Gastroesophageal sphincter (tissue), 4 donors: Measurements from ENCODE around the gene MYO9B. TPM values are rescaled to one million over a fixed set of nuclear protein-coding genes. Genes with fewer than 3 reads are reported as not detected.

ENCODE experiments used
- ATAC-seq: fragments of 150-250 bp; one replicate; pipeline ENCODE4 v1.9.1; 2016; ENCODE audit warnings: mild to moderate bottlenecking, moderate library complexity
- H3K27ac ChIP-seq, 4 donors: fragments of 200-600 bp; sonication (generic) in 3 of 4; 1 replicate in 3 of 4; 2 replicates in 1 of 4; pipeline ENCODE4 v1.5.1; 2016 to 2019
- H3K27me3 ChIP-seq: fragments of 200-600 bp; sonication (generic); one replicate; pipeline ENCODE4 v1.5.1; 2019
- H3K36me3 ChIP-seq, 2 donors: fragments of 200-600 bp; sonication (generic); one replicate each; pipeline ENCODE4 v1.5.1; 2019; ENCODE audit warnings: control low read depth in 1 of 2
- H3K4me1 ChIP-seq, 3 donors: fragments of 200-600 bp; sonication (generic); 1 replicate in 2 of 3; 2 replicates in 1 of 3; pipeline ENCODE4 v1.5.1; 2016 to 2019; ENCODE audit warnings: control low read depth in 2 of 3
- H3K4me3 ChIP-seq, 2 donors: fragments of 200-600 bp; sonication (generic); one replicate each; pipeline ENCODE4 v1.5.1; 2019; ENCODE audit warnings: mild to moderate bottlenecking in 1 of 2, moderate library complexity in 1 of 2
- H3K9me3 ChIP-seq, 3 donors: fragments of 200-600 bp; sonication (generic); one replicate each; pipeline ENCODE4 v1.5.1; 2017 to 2019; ENCODE audit warnings: control low read depth in 2 of 3
- EP300 ChIP-seq: sonication (generic); formaldehyde crosslinking; IDR thresholded peaks from one replicate; pipeline ENCODE4 v1.6.1; 2017; ENCODE audit warnings: antibody characterized with exemption, mild to moderate bottlenecking
- POLR2A ChIP-seq, 2 donors: fragments of 450-650 bp; IDR thresholded peaks; one replicate each; pipeline ENCODE4 v1.6.1; 2017; ENCODE audit warnings: antibody characterized with exemption in 2 of 2, mild to moderate bottlenecking in 2 of 2, moderate library complexity in 1 of 2
- POLR2AphosphoS5 ChIP-seq: sonication (generic); formaldehyde crosslinking; IDR thresholded peaks from one replicate; pipeline ENCODE4 v1.6.1; 2017; ENCODE audit warnings: antibody characterized with exemption
- WGBS, 2 donors: methylation state at CpG; one replicate each; pipeline ENCODE4 v1.1.5; 2018; ENCODE audit warnings: low coverage in 1 of 2; 5-methylcytosine and 5-hydroxymethylcytosine counted together
- total RNA-seq, 4 donors: library from RNA; depleted of rRNA; stranded (reverse); fragments of >200 nt; gene quantifications; one replicate each; pipeline ENCODE4 v1.1.0, GENCODE V29; 2016
- TF ChIP-seq, protein P1 (sequence below), 4 experiments: fragments of 200-600 bp in 2 of 4; fragments of 450-650 bp in 2 of 4; sonication (generic) in 1 of 4; IDR thresholded peaks; one replicate each; pipeline ENCODE4 v1.5.1; 2017 to 2019; ENCODE audit warnings: antibody characterized with exemption in 4 of 4, mild to moderate bottlenecking in 2 of 4, moderate library complexity in 2 of 4

The MYO9B gene
- total RNA-seq, 4 donors from 2014 or later, result 38.1 to 77.7 (median 66.2) TPM

DNA sequence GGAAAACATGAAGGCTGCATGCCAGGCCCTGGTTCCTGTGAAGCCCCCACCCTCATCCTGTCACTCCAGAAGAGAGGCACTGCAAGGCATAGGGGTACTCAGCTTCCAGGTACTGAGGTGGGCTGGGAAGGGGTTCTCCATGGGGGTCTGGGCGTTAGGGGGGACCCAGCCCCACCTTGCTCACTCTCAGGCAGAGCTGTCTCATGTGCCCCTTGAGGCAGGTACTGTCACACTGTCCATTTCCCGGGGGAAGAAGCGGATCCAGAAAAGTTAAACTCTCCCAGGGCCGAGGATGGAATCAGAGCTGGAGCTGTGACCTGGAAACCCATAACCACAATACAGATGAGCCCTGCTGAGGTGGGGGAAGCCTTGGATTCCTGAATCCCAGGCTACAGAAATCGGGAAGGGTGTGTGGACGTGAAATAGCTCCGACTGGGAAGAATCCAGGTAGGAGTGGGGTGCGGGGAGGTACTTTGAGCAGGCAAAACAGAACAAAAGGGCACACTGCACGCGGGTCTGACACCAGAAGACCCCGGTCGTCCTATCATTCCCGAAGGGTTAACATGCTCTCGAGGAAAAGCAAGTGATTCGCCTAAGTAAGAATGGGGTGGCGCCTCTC is 139.0 kb downstream of the MYO9B start:
- Histone ChIP-seq H3K36me3 (peaks cover 0 to 72% of the 10 kb centered on the region in 2 donors), H3K4me3 (peak overlapping the region; percentile 48 to 79), H3K27ac (peak overlapping the region; percentile 48 to 95 (median 92)), H3K27me3 (no peaks in the 10 kb centered on the region), H3K4me1 (peaks cover 0 to 21% (median 10%) of the 10 kb centered on the region in 3 donors), H3K9me3 (no peaks in the 10 kb centered on the region)
- TF ChIP-seq, protein P1, sequence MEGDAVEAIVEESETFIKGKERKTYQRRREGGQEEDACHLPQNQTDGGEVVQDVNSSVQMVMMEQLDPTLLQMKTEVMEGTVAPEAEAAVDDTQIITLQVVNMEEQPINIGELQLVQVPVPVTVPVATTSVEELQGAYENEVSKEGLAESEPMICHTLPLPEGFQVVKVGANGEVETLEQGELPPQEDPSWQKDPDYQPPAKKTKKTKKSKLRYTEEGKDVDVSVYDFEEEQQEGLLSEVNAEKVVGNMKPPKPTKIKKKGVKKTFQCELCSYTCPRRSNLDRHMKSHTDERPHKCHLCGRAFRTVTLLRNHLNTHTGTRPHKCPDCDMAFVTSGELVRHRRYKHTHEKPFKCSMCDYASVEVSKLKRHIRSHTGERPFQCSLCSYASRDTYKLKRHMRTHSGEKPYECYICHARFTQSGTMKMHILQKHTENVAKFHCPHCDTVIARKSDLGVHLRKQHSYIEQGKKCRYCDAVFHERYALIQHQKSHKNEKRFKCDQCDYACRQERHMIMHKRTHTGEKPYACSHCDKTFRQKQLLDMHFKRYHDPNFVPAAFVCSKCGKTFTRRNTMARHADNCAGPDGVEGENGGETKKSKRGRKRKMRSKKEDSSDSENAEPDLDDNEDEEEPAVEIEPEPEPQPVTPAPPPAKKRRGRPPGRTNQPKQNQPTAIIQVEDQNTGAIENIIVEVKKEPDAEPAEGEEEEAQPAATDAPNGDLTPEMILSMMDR (IDR thresholded peaks at IDR 0.05), result no peak
- no peak for TF ChIP-seq POLR2A (IDR thresholded peaks at IDR 0.05)
- TF ChIP-seq POLR2AphosphoS5, result no peak
- TF ChIP-seq EP300, result no peak
- WGBS, 2 donors, result 3 to 21% methylated on average over 5 to 13 of the region's 16 CpGs
- no peak for ATAC-seq

DNA sequence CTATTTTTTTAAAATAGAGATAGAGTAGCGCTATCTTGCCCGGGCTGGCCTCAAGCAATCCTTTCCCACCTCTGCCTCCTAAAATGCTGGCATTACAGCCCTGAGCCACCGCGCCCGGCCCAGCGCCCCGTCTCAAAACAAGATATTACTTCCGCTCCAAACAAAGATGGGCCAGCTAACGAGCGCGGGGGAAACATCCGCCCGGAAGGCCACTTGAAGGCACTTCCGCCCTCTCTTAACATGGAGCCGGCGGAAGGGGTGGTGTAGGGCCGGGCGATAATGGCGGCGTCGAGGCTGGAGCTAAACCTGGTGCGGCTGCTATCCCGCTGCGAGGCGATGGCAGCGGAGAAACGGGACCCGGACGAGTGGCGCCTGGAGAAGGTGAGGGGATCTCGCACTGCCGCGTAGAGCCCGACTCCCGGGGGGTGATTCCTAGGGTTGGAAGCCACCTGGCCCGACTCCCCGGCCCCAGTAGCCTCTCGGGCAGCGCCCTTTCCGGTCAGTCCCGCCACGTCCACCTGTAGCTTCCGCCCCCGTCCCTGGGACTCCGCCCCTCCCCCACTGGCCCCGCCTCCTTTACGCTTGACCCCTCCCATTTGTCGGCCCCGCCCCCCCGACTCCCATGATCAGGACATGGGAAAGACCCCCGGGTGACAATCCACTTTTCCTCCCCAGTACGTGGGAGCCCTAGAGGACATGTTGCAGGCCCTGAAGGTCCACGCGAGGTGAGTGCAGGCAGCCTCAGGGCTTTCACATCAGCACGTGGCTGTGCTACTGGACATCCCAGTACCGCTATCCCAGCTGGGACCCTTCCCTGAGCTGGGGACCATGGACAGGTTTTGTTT is 139.8 kb downstream of the MYO9B start, which contains the start of gene USE1:
USE1 (plus strand) TSS at position 231 of the 845 bp plus-strand sequence; CDS start at position 280, 49 bp downstream.
- H3K27me3 ChIP-seq, result no peaks in the 10 kb centered on the region
- peaks cover 0 to 21% (median 13%) of the 10 kb centered on the region in 3 donors for H3K4me1 ChIP-seq
- ATAC-seq, result peak; percentile 97
- H3K36me3 ChIP-seq, result peaks cover 0 to 66% of the 10 kb centered on the region in 2 donors
- peak within 1 kb of the TSS; percentile 48 to 95 (median 92) for H3K27ac ChIP-seq
- H3K4me3 ChIP-seq, result peak within 1 kb of the TSS; percentile 48 to 79
- TF ChIP-seq, protein P1 (IDR thresholded peaks at IDR 0.05), result no peak
- TF ChIP-seq POLR2AphosphoS5 (peak; percentile 77), POLR2A (IDR thresholded peaks at IDR 0.05) (peak; percentile 31 to 53), EP300 (no peak)
- 0% methylated on average over 1 to 2 of the region's 56 CpGs for WGBS, 2 donors
- no peaks in the 10 kb centered on the region for H3K9me3 ChIP-seq

DNA sequence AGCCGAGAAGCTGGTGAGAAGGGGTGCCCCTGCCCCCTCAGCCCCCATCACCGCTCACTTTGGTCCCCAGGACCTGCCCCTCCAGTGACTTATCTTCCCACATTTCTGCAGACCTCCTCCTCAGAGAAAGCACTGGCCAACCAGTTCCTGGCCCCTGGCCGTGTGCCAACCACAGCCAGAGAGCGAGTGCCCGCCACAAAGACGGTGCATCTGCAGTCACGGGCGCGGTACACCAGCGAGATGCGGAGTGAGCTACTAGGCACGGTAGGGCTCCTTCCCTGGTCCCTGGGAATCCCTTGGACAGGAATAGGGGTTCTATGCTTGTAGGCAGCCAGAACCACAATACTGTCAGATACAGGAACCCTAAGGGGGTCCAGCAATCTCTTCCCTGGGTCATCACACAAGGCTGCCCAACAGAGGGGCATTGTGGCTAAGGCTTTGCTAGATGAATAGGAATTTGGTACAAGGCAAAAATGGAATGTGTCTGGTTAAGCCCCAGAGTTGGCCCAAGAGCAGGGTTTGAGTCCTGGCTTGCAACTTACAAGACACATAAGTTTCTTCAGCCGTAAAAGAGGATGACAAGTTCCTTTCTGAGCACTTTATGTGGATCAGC is 140.6 kb downstream of the MYO9B start:
- TF ChIP-seq, protein P1 (IDR thresholded peaks at IDR 0.05), result no peak
- TF ChIP-seq EP300 (no peak), POLR2A (IDR thresholded peaks at IDR 0.05) (no peak), POLR2AphosphoS5 (no peak)
- Histone ChIP-seq H3K27me3 (no peaks in the 10 kb centered on the region), H3K36me3 (peaks cover 0 to 58% of the 10 kb centered on the region in 2 donors), H3K4me3 (peak overlapping the region in 1 of 2 donors; percentile 79), H3K4me1 (peaks cover 0 to 21% (median 14%) of the 10 kb centered on the region in 3 donors), H3K27ac (peak overlapping the region in 3 of 4 donors; percentile 92 to 95 (median 93)), H3K9me3 (no peaks in the 10 kb centered on the region)
- no peak for ATAC-seq
- 100% methylated on average over 1 of the region's 13 CpGs for WGBS, 2 donors

DNA sequence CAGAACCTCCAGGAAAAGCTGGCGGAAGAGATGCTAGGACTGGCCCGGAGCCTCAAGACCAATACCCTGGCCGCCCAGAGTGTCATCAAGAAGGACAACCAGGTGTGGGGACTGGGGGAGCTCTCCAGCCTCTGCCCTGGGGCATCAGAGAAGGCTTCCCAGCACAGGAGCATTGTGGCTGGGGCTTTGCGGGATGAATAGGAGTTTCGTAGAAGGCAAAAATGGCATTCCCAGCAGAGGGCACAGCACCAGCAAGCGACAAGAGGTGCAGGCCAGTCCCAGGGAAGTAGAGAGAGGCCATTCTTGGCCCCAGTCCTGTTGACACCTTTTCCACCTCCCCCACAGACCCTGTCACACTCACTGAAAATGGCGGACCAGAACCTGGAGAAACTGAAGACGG is 143.7 kb downstream of the MYO9B start:
- no peak for ATAC-seq
- WGBS, 2 donors, result 89% methylated on average over 4 of the region's 8 CpGs; no CpG with 5 or more reads in 1 of the 2 donors
- no peak overlapping the region for H3K27ac ChIP-seq
- H3K27me3 ChIP-seq, result no peaks in the 10 kb centered on the region
- H3K36me3 ChIP-seq, result peaks cover 0 to 33% of the 10 kb centered on the region in 2 donors
- no peaks in the 10 kb centered on the region for H3K9me3 ChIP-seq
- TF ChIP-seq POLR2A (IDR thresholded peaks at IDR 0.05) (no peak), POLR2AphosphoS5 (no peak), EP300 (no peak)
- TF ChIP-seq, protein P1 (IDR thresholded peaks at IDR 0.05), result no peak
- peaks cover 0 to 20% (median 14%) of the 10 kb centered on the region in 3 donors for H3K4me1 ChIP-seq
- no peak overlapping the region for H3K4me3 ChIP-seq
